Stimulated activated CD8-positive, alpha-beta memory T cell treated with anti-CD3 and anti-CD28 coated beads, Interleukin-4, amount 100 ng/mL, for 24 hours (primary cell): ENCODE results near the gene VIPR1.

Experiments used
- DNase-seq: peaks from one replicate; pipeline ENCODE4 v3.0.0-alpha.2; 2020; ENCODE audit warnings: low read depth

Gene VIPR1

GRCh38 chr3:42502429-42503250 is at the start of gene VIPR1:
Gene VIPR1 (plus strand): TSS chr3:42502643. CDS start chr3:42502736, 93 bp downstream.
- peak; percentile 83 for DNase-seq

- DNase-seq = no peak
Measured at GRCh38 chr3:42456211-42456610, 46.2 kb upstream of the VIPR1 start.

GRCh38 chr3:42459151-42459550 is 43.3 kb upstream of the VIPR1 start:
- DNase-seq = no peak

GRCh38 chr3:42461762-42462161 is 40.7 kb upstream of the VIPR1 start:
- DNase-seq = no peak

- DNase-seq = no peak
Measured at GRCh38 chr3:42463093-42463492, 39.4 kb upstream of the VIPR1 start.

GRCh38 chr3:42468111-42468510 is 34.3 kb upstream of the VIPR1 start:
- DNase-seq = no peak

- DNase-seq = no peak
Measured at GRCh38 chr3:42472555-42472954, 29.9 kb upstream of the VIPR1 start.

- DNase-seq = no peak
Measured at GRCh38 chr3:42473083-42473932, 29.1 kb upstream of the VIPR1 start.

GRCh38 chr3:42476225-42477125 is 26.0 kb upstream of the VIPR1 start:
- DNase-seq = no peak

GRCh38 chr3:42477696-42478095 is 24.7 kb upstream of the VIPR1 start:
- DNase-seq = no peak

GRCh38 chr3:42478830-42479229 is 23.6 kb upstream of the VIPR1 start:
- DNase-seq = no peak

- DNase-seq = no peak
Measured at GRCh38 chr3:42486814-42487565, 15.5 kb upstream of the VIPR1 start.

GRCh38 chr3:42488687-42489086 is 13.8 kb upstream of the VIPR1 start:
- DNase-seq = no peak

GRCh38 chr3:42489116-42489936 is 13.1 kb upstream of the VIPR1 start:
- DNase-seq = no peak

- no peak for DNase-seq
Measured at GRCh38 chr3:42489937-42490227, 12.6 kb upstream of the VIPR1 start.

GRCh38 chr3:42490243-42490642 is 12.2 kb upstream of the VIPR1 start:
- DNase-seq = no peak

GRCh38 chr3:42491881-42492507 is 10.4 kb upstream of the VIPR1 start:
- DNase-seq = no peak

GRCh38 chr3:42492508-42493080 is 9.8 kb upstream of the VIPR1 start:
- DNase-seq = no peak

GRCh38 chr3:42493126-42493797 is 9.2 kb upstream of the VIPR1 start:
- DNase-seq = no peak
